HG03175 (cell line): ENCODE data around the gene VWA5B1.

Source experiments
- ATAC-seq: cut with Tn5 transposase; IDR thresholded peaks from one replicate; pipeline ENCODE4 v1.9.1; 2021; ENCODE audit warnings: mild to moderate bottlenecking, moderate library complexity; ENCODE audit not compliant: unreplicated experiment

The VWA5B1 gene

DNA sequence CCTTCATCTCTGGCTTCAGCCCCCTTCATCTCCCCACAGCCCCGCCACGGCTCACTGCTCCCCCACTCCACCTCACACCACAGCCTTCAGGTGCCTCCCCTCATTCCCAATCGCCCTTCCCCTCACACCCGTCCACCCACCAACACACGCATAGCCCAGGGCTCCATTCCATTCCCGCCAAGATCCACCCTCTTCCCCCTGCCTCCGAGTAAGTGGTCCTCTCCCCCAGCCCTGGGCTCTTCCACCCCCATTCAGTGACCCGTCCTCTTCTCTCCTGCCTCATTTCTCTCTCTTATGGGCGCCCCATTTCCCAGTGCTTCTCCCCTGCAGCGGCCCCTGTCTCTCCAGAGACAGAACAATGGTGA lies 53.2 kb downstream of the VWA5B1 start:
- no peak for ATAC-seq

- no peak for ATAC-seq
Observed at GRCh38 chr1:20344738-20345137, 54.1 kb downstream of the VWA5B1 start.

- no peak for ATAC-seq
Observed at GRCh38 chr1:20345419-20345818, 54.7 kb downstream of the VWA5B1 start.

DNA sequence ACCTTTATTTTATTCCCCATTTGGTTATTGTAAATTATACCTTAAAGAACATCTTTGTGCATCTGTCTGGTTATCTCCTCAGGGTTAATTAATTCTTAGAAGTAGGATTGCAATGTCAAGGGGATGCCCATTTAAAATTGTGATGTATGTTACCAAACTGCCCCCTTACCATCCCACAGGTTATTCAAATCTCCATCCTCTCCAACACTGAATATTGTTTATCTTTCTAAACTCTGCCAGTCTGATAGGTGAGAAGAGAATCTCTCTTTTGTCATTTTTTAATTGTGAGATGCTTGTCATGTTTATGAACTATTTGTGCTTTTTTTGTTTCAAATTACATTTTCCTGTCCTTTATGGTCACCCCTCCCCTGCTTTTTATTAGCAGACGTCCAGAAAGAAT lies 55.8 kb downstream of the VWA5B1 start:
- no peak for ATAC-seq

DNA sequence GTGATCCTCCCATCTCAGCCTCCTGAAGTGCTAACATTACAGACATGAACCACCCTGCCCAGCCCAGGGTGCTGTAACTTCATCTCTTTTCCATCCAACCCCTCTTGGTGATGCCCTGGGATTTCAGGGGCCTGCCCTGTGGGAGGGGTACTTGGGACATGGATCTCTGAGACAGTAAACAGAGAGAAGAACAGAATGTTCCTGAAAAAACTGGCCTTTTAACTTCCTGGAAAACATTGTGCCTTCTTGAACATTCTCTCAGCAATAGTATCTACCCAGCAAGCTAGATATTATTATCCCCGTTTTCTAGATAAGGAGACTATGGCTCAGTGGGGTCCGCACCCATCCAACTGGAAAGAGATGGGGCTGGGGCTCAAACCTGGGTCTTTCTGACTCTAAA lies 57.0 kb downstream of the VWA5B1 start:
- no peak for ATAC-seq

GRCh38 chr1:20348326-20348915 lies 57.7 kb downstream of the VWA5B1 start:
- ATAC-seq: no peak

GRCh38 chr1:20349561-20349960 lies 58.9 kb downstream of the VWA5B1 start:
- no peak for ATAC-seq

DNA sequence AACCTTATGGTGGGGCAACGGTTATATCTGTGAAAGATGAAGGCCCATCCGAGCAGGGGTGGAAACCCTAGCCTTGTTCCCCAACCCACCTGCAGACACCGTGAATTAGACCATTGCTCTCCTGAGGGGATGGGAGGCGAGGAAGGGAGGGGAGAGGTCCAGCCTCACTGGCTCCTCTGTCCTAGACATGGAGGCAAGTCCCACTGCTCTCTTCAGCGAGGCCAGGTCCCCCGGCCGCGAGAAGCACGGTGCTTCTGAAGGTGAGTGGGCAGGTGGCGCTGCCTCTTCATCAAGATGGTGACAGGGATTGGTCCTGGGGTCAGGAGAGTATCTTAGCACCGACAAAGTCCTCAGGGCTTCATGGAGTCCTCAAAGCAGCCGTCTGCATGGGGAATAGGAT lies 59.3 kb downstream of the VWA5B1 start:
- no peak for ATAC-seq

- no peak for ATAC-seq
Observed at GRCh38 chr1:20350421-20350820, 59.7 kb downstream of the VWA5B1 start.

GRCh38 chr1:20351911-20352701 lies 61.4 kb downstream of the VWA5B1 start:
- no peak for ATAC-seq

- ATAC-seq: no peak
Observed at GRCh38 chr1:20353836-20354235, 63.2 kb downstream of the VWA5B1 start.

DNA sequence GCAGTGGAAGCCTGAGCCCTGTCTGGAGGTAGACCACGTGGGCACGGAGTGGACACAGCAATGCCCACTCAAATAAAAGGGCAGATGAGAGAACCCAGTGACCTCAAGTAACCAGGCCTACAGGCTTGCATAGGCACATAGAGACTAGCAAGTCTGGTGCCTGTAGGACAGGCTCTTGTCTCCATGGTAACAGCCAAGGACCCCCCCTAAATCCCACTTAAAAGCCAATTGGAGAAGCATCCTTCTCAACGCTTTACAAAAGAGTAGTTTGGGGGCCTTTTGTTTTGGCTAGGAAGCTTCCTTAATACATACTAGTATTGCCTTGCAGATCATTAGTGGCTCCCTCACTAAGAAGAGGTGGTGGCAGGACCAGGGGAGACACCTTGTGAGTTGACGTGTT lies 63.9 kb downstream of the VWA5B1 start:
- no peak for ATAC-seq

DNA sequence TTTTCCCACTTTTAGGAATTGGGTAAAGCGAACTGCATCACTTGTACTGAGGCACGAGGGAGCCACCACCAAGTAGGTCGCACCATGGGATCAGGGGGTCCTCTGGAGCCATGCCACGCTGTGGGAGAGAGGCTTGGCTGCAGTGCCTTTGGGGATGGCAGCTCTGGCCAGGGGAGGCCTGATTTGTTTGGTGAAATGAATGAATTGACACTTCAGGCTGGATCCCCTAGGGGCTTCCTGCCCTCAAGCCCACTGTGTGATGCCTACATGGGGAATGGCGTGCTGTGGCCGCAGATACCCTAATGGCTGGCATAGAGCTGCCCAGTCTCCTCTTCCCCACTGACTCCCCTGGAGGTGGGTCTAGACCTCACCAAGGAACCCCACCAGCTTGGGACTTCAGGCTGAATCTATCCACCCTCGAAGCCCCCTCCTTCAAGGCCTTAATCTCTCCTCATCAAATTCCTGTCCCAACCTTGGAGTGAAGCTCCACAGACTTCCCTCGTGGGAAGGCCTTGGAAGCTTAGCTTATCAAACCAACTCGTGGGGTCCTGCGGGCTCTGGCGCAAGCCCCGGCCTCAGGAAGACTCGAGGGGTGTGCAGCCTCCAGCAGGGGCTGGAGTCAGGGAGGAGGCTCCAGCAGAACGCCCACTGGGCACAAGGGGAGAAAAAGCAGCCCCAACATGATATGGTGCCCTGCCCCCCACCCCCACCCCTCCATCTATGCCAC lies 64.6 kb downstream of the VWA5B1 start:
- ATAC-seq: no peak

DNA sequence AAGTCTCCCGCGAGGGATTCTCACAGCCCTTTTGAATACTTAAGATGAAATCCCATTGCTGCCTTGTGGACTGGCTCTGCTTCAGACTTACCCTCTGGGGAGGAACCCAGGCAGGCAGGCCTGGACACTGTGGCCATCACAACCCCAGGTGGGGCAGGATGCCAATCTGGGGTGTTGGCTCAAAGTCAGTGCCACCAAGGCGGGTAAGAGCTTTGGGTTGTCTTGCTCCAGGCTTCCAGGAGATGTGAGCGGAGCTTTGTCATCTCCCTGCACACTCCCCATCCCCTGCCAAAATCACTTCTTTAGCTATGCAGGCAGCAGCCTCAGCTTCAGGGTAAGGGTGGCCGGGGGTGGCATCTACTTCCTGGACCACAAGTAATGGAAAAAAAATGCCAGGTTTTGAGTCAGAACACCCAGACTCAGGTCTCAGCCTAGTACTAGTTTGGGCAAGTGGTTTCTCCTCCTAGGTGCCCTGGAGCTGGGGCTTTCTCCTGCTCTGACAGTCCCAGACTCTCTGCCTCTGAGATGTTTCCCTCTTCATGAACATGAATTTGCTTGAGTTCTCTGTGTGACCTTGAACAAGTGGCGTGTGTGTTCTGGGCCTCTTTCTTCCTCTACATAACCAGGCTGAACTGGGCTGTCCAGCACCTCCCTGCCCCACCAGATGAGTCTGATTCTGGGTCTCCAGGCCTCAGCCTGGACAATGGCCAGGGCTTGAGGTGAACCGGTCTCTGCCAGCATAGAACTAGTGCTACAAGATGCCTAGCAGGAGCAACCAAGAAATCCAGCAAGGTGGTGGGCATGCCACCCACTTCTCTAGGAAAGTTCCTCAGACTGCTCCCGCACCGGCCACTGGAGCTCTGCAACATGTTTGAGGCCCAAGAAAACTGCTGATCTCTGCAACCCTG lies 65.4 kb downstream of the VWA5B1 start:
- no peak for ATAC-seq

- no peak for ATAC-seq
Observed at GRCh38 chr1:20356850-20357459, 66.3 kb downstream of the VWA5B1 start.

GRCh38 chr1:20357796-20358195 lies 67.1 kb downstream of the VWA5B1 start:
- no peak for ATAC-seq

DNA sequence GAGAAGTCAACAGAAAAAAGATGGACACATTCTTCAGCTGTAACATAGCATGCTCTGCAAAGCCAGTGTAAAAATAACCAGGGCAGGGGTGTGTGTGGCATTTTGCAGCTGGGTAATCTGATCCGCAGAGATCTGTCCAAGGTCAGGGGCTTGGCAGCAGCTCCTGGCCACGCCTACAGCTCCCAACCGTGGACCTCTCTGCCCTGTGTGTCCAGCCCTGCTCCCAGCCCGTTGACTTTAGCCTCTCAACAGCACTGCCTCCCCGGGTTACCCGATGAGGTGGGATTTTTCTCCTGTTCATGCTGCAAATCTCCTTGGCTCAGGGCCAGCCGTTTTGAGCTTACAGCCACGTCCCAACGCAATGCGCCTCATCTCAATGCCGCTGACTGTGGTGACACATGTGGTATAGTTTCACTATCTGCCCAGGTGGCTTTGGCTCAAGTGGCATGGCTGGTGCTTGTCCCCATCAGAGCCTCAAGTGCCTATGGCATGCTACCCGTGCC lies 68.1 kb downstream of the VWA5B1 start:
- no peak for ATAC-seq

- no peak for ATAC-seq
Observed at GRCh38 chr1:20359451-20360330, 69.0 kb downstream of the VWA5B1 start.

GRCh38 chr1:20361401-20361800 lies 70.7 kb downstream of the VWA5B1 start:
- no peak for ATAC-seq
